SKM-1 treated with dmso at 0.1 percent for 144 hours (cell line): ENCODE data around the gene SYF2.
"Not testable (repeated sequence)": the region's sequence is repeated elsewhere in the genome, so short reads cannot be mapped to it uniquely, and the experiment has no call there.

Source experiments
- DNase-seq: peaks from one replicate; lab custom pipeline; 2025; ENCODE audit not compliant: unreplicated experiment; lab: John Stamatoyannopoulos, UW

The SYF2 gene

GRCh38 chr1:25246600-25247023 is 14.3 kb upstream of the SYF2 start:
- DNase-seq: no peak

DNA sequence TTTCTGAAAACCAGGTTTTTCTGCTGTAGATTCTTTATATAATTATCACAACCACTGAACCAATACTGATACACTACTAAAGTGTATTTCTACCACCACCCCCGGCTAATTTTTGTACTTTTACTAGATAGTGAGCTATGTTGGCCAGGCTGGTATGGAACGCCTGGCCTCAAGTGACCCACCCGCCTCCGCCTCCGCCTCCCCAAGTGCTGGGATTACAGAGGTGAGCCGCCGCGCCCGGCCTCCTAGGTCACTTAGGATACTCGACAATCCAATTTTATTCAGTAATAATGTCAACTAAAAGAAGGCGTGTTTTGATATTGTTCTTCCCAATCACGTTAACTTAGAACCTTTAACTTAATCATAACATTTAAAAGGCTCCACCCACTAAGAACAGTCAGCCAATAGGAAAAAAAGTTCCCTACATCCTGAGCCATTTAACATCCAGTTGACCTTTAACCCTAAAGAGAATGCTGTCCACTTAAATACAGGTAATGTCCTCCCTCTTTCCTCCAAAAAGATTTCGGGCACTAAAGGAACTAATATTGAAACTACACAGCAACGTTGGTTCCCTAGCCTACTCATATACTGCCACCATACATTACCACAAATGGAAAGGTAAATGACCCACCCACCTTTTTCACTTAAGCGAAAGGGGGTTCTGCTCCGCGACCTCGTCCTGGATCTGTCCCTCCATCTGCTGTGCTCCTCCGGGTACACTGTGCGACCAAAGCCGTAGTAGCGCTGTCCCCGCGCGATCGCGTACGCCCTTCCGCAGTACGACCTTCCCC is 13.7 kb upstream of the SYF2 start:
- DNase-seq: no peak

DNA sequence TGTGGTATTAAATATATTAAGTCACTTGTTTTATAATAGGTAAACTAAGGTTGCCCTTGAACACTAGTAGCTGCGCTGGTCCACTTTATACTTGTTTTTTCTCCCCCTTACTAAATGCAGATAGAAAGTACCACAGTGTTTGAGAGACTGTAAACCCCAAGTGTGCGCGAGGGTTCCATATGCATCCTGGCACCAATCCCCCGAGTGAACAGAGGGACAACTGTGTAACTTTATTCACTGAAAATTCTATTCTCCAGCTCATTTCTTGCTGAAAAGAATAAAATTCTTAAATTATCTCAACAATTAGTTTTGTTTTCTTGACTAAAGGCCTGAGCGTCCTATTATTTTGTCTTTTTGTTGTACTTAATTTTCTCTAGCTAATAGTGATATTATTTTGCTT is 13.1 kb upstream of the SYF2 start:
- DNase-seq: no peak

DNA sequence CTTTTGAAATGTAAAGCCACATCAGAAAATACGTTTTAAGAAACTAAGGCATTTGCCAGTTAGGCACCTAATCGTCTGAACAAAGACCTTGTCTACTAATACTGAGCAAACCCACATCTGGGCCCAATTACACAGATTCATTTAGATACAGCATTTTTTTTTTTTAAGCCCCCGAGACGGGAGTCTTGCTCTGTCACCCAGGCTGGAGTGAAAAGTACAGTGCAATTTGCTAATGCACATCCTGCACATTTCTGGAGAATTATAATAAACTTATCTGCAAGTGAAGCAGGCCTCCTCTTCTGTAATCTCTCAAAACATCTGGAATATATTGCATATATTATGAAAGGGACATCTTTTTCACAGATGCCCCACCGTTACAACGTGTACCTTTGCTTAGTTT is 11.6 kb upstream of the SYF2 start:
- no peak for DNase-seq

DNA sequence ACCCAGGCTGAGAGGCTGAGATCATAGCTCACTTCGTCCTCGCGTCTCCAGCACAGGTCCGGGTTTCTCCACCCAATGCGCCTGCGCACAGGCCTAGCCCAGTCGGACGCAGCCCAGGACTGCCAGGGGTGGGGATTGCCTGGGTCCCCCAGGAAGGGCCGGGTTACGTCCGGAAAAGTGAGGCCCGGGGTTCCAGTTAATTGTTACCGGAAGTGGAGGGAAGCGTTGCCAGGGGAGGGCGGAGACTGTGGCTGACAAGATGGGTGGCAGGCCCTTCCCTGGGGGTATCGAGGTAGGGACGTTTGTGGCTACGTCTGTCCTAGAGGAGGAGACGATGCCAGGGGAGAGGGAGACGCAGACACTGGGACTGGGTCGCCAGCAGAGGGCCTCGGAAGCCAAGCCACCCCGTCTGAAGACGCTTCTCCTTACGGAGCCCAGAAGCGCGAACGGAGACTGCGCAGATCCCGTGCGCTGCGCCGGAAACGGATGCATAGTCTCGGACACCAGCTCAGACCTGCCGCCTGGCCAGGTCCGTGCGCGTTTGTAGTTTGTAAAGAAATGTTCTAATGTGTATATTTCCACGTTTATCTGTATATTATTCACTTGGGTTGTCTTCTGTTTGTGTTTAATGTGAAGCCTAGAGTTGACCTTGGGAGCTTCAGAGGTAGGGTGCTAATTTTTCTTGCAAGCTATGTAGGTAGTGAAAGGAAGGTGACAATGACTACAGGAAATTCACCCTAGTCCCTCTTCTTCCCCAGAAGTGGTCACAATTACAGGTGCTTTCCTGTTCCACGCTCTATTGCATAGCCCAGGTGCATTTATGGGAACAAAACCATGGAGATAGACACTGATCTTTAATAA is 7.6 kb upstream of the SYF2 start:
- peak; percentile 85 for DNase-seq

DNA sequence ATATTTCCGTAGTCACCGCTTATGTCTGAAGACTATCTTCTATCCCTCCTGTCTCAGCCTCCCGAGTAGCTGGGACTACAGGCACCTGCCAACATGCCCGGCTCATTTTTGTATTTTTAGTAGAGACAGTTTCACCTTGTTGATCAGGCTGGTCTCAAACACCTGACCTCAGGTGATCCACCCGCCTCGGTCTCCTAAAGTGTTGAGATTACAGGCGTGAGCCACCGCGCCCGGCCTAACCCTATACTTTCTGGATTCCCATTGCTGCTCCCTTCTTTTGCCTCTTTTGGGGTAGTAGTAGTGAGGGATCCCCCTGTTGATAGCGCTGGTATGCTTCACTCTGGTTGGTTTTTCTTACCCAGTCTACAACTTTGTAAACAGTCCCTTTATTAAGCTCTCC is 5.7 kb upstream of the SYF2 start:
- no peak for DNase-seq

- DNase-seq: not testable (repeated sequence)
Observed at GRCh38 chr1:25236261-25236660, 4.0 kb upstream of the SYF2 start.

- DNase-seq: not testable (repeated sequence)
Observed at GRCh38 chr1:25235411-25235810, 3.1 kb upstream of the SYF2 start.

DNA sequence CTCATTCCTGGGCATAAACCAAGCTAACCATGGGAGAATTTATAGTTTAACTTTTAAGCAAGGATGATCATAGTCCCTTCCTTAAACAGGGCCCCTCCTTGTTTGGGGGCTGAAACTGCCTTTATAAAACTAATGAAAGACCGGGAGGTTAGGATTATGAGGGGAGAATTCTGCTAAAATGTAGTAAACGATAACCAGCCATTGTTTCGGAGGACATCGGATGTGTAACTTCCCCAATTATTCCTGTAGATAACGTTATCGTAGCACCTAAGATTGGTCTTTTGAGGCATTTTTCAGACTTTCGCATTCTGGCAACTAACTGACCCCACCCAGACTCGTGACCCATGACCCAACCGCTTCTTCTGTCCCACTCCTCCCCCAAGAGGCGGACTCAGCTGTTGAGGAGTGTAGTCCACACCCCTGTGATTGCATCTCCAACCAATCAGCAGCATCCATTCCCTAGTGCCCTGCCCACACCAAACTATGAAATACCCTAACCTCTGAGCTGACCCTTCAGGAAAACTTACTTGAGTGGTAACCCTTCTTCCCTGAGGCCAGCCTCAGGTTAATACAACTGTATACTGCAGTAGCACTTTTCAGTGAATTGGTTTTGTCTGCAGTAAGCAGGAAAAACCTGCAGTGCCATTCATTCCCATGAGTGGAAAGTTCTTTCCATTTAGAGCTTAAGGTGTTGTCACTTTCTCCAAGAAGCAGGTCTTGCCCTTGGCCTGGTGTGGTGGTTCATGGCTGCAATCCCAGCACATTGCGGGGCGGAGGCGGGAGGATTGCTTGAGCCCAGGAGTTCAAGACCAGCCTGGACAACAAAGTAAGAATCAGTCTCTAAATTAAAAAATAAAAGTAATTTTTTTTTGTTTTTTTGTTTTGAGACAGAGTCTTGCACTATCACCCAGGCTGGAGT is 823 bp upstream of the SYF2 start:
- DNase-seq: peak; percentile 89

DNA sequence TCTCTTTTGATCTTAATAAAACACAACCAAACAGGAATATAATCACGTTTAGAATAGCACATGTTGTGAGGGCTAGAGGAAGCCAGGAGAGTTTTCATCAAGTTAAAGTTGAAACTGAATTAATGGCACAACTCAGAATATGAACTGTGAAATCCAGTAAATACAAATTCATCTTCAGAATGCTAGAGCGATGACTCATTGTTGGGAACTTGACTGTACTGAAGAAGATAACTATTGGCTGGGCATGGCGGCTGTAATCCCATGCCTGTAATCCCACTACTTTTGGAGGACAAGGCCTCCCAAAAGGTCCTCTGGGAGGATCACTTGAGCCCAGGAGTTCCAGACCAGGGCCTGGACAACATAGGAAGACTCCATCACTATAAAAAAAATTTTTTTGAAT is 8.8 kb downstream of the SYF2 start:
- no peak for DNase-seq

DNA sequence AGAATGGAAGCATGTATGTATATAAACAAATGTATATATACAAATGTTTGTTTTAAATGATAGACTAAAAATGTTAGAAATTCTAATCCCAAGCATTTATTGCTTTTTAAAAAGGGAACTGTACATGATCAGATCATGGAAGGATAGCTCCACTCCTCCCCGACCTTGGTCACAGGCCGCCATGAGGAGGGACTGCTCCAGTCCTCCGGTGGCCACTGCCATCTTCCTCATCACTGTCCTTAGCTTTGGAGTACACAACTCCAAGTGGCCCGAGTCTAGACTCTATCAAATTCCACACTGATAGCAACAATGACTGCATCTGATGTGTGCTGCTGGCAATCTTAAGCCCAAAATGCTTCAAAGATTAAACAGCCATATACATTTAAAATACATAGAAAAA is 9.7 kb downstream of the SYF2 start:
- DNase-seq: no peak

DNA sequence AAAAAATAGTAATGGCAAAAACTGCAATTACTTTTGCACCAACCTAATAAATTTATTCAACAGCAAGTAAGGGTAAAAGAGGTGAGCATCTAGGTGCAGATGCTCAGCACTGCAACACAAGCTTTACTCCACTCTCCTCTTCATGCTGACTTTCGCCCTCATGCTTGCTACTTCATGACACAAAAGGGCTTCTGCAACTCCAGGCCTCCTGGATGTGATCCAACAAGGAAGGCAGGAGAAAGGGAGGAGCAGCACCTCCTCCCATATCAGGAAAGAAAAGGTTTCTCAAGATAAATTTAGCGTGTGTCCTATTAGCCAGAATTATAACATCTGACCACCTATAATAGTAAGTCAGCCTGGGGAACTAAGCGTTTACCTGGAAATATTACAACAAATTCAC is 11.6 kb downstream of the SYF2 start:
- no peak for DNase-seq

- no peak for DNase-seq
Observed at GRCh38 chr1:25219661-25220251, 12.5 kb downstream of the SYF2 start.

GRCh38 chr1:25217598-25218232 is 14.6 kb downstream of the SYF2 start:
- no peak for DNase-seq

DNA sequence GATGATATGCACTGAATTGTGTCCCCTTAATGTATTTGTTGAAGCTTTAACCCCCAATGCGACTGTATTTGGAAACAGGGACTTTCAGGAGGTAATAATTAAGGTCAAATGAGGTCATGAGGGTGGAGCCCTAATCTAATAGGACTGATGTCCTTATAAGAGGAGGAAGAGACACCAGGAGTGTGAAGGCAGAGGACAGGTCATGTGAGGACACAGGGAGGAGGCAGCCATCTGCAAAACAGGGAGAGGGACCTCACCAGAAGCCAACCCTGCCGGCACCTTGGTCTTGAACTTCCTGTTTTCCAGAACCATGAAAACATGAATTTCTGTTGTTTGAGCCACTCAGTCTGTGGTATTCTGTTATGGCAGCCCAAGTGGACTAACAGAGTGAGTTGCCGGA is 15.3 kb downstream of the SYF2 start:
- DNase-seq: peak; percentile 60

DNA sequence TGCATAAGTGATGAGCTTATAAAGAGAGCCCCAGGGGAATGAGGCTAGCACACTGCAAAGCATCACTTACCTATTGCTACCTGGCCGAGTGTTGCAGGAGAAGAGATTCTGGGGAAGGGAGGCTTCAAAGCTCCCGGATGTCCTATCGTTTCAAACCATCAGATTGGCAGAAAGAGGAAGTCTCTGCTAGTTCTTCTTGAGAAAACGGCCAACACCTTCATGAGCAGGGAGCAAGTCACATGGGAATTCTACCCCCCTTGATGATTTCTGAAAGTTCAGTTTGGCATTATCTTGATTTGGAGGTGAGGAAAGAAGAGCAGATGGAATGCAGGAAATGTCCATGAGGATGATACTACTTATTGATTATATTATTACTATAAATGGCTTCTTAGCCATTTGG is 16.2 kb downstream of the SYF2 start:
- DNase-seq: peak; percentile 16

DNA sequence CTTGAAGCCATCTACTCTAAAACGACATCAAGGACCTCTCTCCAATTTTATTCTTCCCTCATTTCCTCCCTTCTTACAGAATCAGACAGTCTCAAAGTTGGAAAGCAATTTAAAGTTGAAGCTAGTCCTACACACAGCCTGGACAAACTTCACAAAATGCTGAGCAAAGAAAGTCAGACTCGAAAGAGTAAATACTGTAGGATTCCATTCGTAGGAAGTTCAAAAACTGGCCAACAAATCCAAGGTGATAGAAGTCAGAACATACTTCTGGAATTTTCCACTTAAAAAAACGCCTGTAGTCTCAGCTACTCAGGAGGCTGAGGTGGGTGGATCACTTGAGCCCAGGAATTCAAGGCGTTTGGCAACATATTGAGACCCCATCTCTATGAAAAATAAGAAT is 19.6 kb downstream of the SYF2 start:
- DNase-seq: no peak

DNA sequence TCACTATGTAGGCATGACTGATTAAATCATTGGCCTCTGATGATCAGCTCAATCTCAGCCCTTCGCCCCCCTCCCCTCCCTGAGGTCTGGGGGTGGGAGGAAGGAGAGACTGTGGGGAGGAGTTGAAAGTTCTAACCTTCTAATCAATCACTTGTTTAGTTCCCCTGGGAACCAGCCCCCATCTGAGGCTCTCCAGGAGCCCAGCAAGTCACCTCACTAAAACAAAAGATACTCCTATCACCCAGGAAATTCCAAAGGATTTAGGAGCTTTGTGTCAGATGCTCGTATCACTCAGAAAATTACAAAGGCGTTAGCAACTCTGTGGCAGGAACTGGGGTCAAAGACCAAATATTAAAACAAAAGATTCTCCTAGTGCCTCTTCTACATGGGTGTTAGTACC is 21.6 kb downstream of the SYF2 start:
- DNase-seq: no peak

DNA sequence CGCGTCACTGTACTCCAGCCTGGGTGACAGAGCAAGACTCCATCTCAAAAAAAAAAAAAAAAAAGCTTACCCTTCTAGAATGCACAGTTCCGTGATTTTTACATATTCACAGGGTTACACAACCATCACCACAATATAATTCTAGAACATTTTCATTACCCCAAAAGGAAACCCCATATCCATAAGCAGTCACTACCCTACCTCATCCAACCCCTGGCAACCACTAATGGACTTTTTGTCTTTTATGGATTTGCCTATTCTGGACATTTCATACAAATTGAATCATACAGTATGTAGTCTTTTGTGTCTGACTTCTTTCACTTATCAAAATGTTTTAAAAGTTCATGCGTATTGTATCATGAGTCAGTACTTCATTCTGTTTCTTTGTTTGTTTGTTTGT is 22.8 kb downstream of the SYF2 start:
- no peak for DNase-seq

GRCh38 chr1:25208561-25209222 is 23.6 kb downstream of the SYF2 start:
- no peak for DNase-seq
